Measurements from ENCODE around the gene DCC.
"Not testable (repeated sequence)": the region's sequence is repeated elsewhere in the genome, so short reads cannot be mapped to it uniquely, and the experiment has no call there.

Gene DCC

DNA sequence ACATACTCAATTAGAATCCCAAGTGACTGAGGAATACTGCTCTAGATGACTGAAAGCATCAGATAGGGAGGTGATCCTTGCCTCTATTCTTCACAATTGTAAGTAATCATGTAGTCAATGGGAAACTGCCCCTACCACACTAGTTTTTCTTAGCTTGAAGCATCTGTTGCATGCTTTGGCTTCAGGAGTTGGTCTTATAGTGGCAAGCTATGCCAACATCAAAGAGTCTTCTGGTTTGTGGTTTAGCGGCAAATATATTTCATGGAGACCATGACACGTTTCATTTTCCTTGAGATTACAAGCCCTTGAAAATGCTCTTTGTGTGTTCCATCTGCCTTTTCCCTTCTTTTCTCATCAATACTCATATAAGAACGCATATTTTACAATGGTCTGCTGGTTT lies 12.9 kb downstream of the DCC start:
- no peak for DNase-seq (ENCODE audit: low read depth)

DNA sequence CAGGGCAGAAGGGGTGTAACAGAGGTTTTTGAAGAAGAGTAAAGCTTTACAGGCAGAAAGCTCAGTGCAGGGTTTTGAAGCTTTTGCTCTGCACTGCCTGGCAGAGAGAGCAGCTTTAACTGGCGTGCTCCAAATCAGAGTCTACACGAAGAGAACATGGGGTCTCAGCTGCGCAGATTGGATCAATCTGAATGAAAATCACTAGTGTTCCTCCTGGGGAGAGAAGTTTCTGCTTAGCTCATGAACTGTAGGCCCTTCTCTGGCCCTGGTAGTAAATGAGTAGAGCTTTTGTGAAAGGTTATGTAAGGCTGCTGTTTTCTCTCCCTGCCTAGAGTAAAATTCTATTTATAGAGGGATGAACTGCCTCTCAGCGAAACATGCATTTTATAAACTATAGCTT lies 13.6 kb downstream of the DCC start:
- DNase-seq (ENCODE audit: low read depth), result no peak

DNA sequence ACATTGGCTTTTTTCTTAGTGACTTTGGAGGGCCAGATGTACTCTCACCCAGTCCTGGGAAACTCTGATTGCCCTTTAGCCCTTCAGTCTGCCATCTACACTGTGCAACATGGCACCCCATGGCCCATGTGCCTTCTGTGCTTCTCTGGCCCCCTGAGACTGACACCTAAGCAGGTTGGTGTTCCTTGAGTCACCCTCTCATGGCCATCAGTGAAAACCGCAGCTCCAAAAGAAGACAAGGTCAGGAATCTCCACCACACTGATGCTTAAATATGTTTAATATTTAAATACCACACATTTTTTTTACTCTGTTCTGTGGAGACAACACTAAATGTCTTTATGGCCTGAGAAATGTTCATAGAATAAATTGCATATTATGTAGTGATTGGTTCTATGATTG lies 23.9 kb downstream of the DCC start:
- no peak for DNase-seq (ENCODE audit: low read depth)

DNA sequence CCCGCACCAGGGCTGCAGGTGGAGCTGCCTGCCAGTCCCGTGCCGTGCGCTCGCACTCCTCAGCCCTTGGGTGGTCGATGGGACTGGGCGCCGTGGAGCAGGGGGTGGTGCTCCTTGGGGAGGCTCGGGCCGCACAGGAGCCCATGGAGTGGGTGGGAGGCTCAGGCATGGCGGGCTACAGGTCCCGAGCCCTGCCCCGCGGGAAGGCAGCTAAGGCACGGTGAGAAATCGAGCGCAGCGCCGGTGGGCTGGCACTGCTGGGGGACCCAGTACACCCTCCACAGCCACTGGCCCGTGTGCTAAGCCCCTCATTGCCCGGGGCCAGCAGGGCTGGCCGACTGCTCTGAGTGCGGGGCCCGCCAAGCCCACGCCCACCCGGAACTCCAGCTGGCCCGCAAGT lies 26.9 kb downstream of the DCC start:
- DNase-seq (ENCODE audit: low read depth), result not testable (repeated sequence)

DNA sequence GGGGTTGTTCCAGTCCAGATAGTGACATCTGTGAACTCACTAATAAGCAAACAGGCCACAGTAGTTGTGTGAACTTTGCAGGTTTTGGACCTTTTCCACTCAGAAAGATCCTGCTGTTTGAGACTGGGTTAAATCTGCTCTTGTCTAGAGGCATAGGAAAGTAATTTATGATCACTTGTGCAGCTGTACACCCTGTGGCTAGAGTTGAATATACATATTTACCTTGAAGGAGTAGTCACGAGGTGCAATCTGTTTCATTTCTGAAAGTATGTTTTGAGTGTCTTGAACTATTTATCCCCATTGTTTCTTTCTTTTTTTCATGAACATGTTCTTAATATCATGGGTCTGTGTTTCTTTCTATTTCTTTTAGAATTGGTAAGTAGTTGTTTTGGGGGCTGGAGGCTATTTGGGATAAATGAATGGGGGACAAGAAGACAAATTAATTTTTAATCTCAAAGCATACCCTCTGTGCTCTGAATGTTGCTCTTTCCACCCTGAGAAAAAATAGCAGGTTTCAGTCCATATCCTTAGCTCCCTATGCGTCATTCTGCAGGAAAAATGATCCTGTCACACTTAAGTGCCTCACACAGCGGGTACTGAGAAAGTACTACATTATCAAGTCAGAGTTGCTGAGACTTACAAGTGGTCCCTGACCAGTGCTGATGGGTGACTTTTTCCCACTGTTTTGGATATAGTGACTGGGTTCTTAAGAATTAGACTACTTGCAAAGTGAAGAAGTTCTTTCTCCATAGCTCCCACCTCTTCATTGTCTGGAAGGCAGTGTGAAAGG lies 28.2 kb downstream of the DCC start:
- DNase-seq (ENCODE audit: low read depth), result no peak

DNA sequence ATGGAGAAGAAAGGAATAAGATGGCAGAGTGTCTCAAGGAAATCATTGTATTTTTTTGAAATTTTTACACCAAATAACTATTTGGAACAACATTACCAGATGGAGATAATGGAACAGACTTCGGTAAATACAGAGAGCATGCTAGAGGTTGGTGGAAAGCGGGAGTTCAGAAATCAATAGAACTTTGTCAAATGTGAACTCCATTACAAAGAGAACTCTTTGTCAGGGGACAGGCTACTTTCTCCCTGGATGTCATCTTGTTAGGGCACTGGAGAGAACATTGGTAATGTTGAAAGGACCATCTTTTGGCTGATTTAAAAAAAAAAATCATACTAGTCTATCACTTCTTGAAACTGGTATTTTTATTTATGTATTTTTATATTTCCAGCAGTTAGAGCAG lies 30.8 kb downstream of the DCC start:
- no peak for DNase-seq (ENCODE audit: low read depth)

DNA sequence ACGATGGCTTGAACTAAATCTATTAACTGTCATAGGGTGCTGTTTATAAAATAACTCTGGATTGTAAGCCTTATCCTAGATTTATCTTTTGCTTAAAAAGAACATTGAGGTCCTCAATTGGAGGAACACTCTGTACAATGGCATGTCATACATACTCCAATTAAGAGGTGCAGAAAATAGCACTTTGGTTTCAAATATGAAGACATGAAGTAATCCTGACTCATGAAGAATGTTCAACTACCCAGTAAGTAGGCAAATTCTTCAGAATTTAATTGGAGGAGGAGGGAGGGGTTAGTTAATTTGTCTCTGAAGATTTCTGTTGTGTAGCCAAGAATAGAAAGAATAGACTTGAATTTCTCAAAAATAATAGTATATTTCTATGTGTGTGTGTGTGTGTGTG lies 36.1 kb downstream of the DCC start:
- no peak for DNase-seq (ENCODE audit: low read depth)

DNA sequence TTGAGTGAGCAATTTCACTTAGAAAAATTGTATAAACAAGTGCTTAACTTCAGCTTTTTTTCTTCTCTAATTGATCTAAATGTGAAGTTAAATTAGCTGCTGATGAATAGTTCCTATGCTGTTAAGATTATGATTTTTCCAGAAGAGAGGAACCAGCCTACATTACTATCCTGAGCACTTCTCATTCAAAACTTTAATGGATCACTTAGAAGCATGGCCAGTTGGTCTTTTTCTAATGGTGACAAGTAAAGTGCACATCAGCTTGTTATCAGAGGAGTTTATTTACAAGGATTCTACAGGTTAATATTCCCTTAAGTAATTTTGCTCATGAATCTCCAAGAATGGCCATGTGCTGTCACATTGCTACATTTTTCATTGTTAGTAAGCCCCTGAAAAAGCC lies 37.1 kb downstream of the DCC start:
- DNase-seq (ENCODE audit: low read depth), result no peak

DNA sequence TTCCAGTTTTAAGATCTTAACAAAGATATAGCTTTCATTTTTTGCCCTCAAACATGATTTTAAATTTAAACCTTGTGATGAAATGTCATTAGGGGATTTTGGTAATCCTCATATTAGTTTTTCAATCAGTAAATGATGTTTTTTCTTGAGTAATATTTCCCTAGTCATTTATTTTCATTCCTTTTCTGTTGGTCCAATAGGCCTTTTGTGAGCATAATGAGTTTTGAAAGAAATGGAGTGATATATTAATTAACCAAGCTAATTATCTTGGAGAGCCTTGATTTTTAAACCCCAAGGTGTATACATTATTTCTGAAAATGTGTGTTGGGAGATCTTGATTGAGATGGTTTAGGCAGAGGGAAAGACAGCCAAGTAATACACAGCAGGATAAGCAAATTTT lies 46.3 kb downstream of the DCC start:
- DNase-seq (ENCODE audit: low read depth), result no peak

DNA sequence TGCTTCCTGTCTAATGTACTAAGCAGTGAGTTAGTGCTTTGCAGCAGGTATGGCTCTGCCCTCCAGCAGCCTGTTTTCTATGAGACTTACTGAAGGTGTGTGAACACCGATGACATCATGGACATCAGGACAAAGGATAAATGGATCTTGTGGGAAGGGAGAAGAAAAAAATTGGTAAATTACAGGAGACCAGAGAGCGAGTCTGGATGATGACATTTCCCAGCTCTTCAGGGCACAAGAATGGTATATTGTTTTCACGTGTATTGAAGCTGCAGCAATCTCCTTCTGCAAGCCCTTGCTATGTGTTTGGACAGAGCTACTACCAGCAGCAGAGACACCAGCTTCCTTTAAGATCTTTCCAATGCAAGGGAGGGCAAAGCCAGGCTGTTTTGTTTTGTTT lies 47.2 kb downstream of the DCC start:
- no peak for DNase-seq (ENCODE audit: low read depth)

DNA sequence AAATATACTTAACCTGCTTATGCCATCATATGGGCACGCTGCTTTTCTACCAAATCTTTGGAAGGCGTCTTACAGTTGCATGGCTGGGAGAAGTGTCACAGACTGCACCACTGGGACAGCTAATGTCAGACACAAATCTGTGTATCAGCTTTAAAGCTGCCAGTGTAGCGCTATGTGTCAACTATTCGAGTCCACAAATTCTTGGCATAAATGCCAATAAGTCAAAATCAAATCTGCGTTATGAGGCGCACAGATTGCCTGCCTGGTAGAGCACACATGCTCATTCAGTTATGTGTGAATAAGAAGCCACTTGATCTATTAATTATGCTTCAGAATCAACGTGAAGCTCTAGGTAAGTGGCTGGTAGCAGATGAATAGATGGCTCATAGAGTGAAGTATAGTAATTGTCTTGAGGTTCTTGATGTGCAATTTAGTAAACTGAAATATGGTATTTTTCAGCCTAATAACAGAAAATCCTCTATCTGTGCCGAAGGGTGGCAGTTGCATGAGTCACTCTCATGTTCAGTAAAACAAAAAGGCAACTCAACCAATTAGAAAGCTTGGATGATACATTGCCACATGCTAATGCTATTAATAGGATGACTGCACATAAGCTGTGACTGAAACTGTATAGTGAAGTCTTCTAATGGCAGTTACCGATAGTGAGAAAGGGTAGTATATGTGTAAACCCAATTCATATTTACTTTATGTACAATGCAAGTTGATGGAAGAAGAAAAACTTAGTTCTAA lies 52.0 kb downstream of the DCC start:
- no peak for DNase-seq (ENCODE audit: low read depth)

DNA sequence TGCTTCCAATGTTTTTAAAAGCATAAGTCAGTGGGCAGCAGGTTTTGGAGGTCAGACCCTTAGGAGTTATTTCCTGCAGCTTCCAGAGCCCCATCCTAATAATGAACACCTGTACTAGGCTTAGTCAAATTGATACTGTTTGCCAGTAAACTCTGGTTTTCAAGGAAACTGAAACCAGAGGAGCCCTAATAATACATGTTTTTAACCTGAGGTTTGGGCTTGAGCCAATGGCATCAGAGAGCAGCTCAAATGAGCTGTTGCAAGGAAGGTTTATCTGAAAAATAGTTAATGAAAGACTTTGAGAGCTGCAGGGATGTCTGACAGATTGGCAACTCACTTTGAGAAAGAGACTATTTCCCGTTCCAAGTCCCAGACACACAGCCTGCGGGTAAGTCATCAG lies 54.6 kb downstream of the DCC start:
- no peak for DNase-seq (ENCODE audit: low read depth)

DNA sequence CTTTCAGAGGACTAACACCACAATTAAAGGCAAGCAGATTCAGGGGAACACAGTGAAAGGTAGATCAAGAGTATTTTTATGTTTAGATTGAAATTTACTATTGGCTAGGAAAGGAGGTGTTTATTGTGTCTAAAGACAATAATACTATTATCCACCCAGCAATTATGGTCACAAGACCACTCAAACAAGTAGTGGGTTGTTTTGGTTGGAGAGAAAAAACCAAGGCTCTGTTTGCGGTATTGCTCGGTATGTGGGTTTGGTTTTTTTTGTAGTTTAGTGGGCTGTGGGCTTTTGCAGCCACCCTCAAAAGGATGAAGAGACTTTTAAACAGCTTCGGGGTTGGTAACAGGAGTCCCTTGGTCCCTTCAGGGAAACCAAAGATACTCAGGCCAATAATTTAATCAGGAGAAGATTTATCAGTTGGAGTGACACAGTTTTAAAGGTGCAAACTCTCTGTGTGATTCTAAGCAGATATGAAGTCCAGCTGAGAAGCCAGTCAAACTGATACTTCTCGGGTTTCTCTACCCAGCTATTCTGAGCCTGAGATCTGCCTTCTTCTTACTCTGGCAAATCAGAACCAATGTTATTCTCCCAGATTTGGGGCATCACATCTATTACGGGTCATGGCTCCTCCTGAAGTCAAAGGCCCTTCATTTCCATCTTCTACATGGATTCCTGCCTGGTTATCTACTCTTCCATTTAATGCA lies 55.3 kb downstream of the DCC start:
- no peak for DNase-seq (ENCODE audit: low read depth)

DNA sequence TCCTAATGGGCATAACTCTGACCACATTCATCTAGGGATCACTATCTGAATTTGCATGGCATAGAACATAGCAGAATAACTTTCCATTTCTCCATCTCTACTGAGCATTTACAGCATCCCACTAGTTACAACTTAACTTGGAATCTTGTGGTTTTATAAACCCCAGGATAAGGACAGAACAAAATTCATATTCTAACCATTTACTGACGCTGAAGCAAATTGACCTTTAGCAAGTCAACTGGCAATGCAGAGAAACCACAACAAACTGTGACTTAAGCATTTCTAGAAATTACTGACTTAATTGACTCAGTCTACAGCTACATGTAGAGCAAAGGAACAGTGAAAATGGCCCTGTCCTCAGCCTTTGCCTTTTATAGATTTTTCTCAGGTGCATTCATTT lies 61.2 kb downstream of the DCC start:
- no peak for DNase-seq (ENCODE audit: low read depth)

DNA sequence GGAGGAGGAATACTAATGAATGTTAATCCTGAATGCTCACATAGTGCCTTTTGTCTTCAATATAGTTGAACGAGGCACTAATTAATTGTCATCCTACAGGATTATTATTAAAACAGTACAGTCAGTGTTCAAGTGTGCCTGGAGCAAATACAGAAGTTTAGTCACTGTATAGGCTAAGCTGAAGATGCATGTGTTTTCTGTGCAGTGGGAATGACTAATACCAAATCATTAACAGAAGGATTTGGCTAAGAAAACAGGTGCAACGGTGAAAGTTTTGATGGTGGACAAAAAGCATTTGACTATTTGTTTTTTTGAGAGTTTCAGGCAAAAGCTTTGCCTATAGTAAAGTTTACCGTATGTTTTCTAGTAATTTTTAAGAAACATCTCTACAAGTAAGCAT lies 62.8 kb downstream of the DCC start:
- DNase-seq (ENCODE audit: low read depth), result no peak

DNA sequence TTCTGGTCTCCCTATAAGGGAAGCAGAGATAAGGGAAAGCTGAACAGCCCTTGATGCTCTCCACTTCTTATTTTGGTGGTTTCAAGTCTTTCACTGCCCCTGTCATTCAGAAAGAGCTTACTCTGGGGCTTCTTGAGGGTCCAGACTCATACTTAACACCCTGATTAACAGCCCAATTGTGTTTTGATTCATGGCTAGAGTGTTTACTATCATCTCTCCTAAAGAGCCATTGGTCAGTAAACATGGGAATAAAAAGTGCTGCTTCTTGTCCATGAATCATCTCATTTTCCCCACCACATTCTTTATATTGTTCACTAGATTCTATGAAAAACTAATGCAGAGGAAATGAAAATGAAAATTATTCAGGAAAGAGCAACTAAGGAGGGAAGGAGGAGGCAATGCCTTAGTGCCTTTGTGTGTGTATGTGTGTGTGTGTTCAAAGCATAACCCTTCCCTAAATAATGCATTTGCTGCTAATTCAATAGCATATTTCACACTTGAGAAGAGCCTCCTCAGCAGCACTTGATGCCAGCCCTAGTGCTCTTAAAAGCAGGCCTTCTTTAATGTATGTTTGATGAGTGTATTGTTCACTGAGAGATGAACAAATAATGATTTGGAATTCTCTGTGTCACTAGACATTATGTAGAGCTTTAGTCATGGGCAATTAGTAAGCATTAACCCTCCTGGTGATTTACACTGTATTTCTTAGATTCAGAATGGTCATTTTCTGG lies 63.5 kb downstream of the DCC start:
- no peak for DNase-seq (ENCODE audit: low read depth)

DNA sequence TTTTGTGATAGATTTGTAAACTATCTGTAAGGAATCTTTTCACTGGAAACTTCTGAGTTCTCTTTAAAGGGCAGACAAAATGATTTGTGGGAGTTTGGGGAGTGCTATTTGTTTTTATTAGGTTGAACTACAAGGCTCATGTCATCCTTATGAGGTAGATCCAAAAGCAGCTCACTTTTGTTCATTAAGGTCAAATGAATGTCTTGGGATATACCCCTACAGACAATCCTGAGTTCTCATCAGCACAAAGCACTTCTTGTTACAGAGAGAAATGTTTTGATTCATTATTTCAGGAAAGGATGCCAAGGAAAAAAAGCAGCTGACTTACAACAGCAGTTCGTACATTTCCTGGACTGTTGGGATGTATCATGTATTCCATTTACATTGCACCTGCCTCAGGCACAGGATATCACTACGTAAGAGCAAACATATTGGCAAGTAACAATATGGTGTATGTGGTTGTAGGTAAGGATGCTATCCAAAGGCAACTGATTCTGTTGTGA lies 68.9 kb downstream of the DCC start:
- no peak for DNase-seq (ENCODE audit: low read depth)

DNA sequence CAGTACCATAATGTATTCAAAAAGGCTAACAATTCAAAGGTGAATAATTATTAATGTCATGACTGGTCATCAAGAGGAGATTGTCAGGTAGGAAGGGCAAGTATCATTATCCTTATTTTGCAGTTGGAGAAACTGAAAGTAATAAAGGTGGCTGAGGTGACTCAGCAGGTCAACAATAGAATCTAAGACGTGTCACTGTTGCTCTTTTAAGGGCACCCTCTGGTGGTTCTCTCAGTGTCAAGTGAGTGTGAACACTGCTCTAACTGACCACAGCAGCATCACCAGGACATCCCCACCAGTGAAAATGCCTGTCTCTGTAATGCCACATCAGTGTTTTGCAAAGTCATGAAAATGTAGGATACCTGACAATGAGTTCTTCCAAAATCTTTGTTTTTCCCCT lies 69.7 kb downstream of the DCC start:
- DNase-seq (ENCODE audit: low read depth), result no peak

DNA sequence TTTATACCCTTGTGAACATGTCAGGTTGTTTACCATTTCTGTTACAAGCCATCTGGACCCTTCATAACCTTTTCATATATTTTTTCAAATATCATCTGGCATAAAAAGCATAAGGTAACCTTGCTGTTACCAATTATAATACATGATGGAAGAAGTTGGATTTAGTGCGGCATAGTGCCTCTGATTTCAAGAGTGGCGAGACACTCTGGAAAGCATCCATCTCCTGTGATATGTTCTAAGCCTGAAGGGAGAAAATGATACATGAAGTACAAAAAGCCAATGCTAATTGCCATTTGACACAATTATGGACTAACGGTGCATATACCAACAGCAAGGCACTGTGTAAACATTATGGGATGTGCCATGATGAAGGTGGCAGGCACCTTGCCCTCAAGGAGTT lies 75.1 kb downstream of the DCC start:
- DNase-seq (ENCODE audit: low read depth), result no peak

DNA sequence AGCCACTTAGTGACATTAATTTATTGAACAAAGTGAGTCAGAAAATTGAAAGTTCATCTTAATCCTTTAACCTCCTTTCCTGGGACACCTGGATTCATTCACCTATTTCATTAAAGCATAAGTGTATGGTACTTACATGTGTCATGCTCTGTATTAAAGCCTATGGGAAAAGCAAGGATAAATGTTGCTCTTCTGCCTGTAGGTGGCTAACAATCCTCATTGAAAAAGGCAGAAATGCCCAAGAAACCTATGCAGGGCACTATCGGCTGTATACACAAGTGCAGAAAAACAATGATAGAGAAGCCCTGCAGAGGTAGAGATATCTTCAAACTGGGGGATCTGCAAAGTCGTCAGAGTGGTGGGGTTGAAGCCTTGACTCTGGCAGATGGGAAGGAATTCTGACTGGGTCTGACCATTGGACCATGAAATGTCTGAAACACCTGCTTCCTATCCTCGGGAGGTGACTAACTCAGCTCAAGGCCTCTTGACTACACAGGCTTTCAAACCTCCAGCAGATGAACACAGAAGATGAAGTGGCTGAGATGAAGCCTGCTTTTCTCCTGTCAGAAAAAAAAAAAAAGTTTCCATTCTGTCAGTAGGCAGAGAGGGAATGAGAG lies 83.1 kb downstream of the DCC start:
- DNase-seq (ENCODE audit: low read depth), result no peak

DNA sequence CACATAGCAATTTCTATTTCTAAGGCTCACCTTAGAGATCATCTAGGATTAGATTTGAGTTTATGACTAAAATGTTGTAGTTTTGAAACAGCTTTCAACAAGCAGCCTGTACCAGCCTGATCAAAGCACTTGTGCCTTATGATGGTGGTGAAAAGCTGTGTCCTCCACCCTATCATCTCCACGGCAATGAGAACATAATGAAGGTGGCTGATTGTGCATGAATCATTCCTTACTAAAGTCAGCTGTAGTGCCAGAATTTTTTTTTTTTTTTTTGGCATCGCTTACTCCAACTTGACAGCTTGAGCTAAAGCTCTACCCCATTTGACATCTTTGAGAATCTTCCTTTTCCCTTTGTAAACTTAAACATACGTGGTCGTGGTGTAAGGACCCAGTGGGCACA lies 86.0 kb downstream of the DCC start:
- no peak for DNase-seq (ENCODE audit: low read depth)

DNA sequence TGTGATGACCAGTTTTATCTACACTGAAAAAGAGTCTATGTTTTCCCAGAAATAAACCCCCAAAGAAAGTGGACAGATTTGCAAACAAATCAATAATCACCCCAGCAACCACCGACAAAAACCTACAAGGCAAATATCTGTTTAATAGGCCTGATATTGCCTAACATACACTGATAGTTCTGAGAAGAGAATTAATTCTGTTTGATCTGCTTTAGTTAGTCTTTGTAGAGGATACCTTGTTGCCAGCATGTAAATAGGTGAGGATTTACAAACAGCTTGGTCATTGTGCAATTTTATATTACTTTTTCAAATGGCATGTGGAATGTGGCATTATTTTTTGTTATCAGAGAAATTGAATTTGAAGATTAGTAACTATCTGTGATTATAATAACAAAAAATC lies 86.5 kb downstream of the DCC start:
- no peak for DNase-seq (ENCODE audit: low read depth)

All from fibroblast of the conjunctiva (primary cell).